Activated CD4-positive, CD25-positive, alpha-beta regulatory T cell treated with anti-CD3 and anti-CD28 coated beads, Interleukin-2, amount 50 U/mL, for 72 hours (primary cell): Measurements from ENCODE around the gene IGSF9B.

Experiments used
- DNase-seq: peaks from one replicate; pipeline ENCODE4 v3.0.0; 2021

The IGSF9B gene

GRCh38 chr11:133898031-133898769 lies 58.6 kb downstream of the IGSF9B start:
- no peak for DNase-seq

GRCh38 chr11:133897331-133897650 lies 59.5 kb downstream of the IGSF9B start:
- DNase-seq = no peak

GRCh38 chr11:133896642-133897330 lies 60.0 kb downstream of the IGSF9B start:
- DNase-seq = no peak

DNA sequence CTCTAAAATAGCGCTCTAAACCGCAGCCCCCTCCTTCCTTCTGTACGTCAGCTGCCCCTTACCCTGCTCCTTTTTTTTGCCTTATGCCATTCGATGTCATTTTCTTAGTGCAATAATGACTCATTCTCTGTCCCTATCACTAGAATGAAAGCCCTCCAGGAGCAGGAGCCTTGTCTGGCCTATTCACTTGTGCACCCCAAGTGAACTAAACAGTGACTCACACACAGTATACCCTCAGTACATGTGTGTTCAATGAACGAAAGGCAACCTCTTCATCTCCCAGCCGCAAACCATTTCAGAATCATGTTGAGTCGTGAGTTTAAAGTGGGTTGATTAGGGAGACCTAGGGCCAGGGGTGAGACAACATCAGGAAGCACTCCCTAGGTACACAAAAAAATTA lies 60.7 kb downstream of the IGSF9B start:
- DNase-seq = no peak

DNA sequence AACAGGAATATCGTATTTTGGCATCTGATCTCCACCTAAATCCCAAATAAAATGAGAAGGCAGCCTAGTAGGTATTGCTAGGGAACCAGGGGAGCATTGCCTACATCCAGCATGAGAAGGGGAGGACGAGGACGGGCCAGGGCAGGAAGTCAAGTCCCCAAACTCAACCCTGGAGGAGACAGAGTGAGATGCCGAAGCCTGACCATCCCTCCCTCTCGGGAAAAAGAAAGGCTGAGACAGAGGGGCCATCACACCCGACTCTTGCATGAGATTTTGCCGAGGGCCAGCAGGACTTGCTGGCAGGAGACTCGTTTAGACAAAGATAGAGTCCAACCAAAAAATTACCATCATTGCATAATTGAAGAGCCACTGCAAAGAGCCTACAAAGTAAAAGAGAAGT lies 61.2 kb downstream of the IGSF9B start:
- no peak for DNase-seq

GRCh38 chr11:133895061-133895479 lies 61.7 kb downstream of the IGSF9B start:
- no peak for DNase-seq

- no peak for DNase-seq
These were observed 63.4 kb downstream of the IGSF9B start for GRCh38 chr11:133893381-133893780.

GRCh38 chr11:133892584-133893380 lies 64.0 kb downstream of the IGSF9B start:
- DNase-seq = no peak

DNA sequence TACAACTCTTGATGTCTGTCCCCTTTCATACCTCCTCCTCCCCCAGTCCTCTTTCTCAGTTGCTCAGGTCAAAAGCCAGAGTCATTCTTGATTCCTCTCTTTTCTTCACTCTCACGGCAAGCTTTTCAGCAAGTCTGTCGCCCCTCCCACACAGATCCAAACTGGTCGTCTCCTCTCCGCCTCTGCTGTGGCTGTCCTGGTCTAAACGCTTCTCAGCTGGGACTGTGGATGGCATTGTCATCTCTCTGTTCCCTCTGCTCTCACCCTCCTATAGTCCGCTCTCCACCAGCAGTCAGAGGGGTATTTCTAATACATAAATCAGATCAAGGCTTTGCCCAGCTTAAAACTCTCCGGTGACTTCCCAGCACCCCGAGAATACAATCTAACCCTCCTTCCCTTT lies 64.6 kb downstream of the IGSF9B start:
- no peak for DNase-seq

DNA sequence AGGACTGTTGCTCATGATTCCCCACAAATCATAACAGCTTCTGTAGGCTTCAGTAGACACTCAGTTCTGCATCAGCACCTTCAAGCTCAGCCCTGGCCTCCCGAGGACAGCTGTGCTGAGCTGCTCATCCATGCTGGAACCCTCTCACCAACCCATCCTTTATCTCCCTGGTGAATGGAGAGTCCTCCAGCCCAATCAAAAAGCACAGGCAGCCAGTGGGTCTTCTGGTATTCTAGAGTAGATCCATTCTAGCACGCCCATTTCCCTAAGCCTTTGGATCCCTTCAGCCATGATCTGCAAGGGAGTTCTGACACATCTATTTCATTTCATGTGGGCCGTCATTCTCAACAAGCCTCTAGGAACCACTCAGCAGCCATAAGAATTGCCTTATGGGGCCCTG lies 66.9 kb downstream of the IGSF9B start:
- no peak for DNase-seq

GRCh38 chr11:133889188-133889587 lies 67.6 kb downstream of the IGSF9B start:
- DNase-seq = no peak

DNA sequence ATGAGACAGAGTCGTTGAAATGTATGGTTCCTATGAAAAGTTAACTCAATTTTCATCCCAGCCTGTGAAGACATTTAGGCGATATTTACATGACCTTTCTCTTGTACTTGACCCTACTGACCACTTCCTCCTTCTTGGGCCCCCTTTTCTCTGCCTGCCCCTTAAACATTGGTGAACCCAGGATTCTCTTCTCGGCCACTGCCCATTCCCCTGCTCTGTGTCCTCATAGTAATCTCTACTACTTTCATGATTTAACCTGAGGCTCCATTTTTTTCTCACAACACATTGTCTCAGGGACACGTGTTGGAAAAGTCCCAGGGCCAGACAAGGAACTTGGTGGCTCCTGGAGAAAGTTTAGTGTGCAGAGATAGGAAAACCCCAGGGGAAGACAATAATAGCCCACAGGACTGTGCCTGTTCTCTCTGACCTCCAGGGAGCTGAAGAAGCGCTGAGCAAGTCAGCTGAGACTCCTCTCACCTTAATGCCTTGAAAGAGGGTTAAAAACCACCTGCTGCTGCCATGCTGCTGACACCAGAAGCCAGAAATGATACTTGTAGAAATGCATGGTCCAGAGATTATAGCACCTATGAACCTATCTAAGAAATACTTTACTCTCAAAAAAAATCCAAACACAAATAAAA lies 69.0 kb downstream of the IGSF9B start:
- DNase-seq = no peak

- DNase-seq = no peak
These were observed 70.7 kb downstream of the IGSF9B start for GRCh38 chr11:133886029-133886428.

DNA sequence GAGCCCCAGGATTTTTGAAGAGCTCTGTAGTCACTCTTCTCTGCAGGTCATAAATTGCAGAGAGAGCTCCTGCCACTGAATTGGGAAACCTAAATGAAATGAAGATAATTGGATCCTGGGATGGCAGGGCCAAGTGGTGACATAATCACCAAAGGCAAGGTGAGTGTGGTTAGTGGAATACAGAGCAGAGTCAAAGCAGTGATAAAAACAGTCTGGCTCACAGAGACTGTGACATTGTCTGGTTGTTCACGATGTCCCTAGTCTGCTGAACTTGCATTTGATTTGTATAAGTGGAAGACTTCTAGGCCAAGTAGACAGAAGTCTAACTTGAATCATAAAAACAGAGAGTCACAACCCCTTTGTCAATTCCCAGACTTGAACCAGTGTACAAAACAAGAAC lies 84.6 kb downstream of the IGSF9B start:
- DNase-seq = no peak

DNA sequence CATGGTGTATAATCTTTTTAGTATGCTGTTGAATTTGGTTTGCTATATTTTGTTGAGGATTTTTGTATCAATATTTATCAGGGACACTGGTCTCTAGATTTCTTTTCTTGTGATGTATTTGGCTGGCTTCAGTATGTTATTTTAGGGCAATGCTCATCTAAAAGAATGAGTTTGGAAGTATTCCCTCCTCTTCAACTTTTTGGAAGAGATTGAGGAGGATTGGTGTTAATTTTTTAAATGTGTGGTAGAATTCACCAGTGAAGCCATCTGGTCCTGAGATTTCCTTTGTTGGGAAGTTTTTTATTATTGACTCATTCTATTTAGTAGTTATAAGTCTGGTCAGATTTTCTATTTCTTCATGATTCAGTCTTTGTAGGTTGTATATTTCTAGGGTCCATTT lies 89.3 kb downstream of the IGSF9B start:
- DNase-seq = no peak

GRCh38 chr11:133865466-133865865 lies 91.3 kb downstream of the IGSF9B start:
- no peak for DNase-seq

- DNase-seq = no peak
These were observed 92.0 kb downstream of the IGSF9B start for GRCh38 chr11:133864756-133865155.

- DNase-seq = no peak
These were observed 96.6 kb downstream of the IGSF9B start for GRCh38 chr11:133860151-133860550.
